Measurements from ENCODE around the gene RUNX2.

Gene RUNX2

DNA sequence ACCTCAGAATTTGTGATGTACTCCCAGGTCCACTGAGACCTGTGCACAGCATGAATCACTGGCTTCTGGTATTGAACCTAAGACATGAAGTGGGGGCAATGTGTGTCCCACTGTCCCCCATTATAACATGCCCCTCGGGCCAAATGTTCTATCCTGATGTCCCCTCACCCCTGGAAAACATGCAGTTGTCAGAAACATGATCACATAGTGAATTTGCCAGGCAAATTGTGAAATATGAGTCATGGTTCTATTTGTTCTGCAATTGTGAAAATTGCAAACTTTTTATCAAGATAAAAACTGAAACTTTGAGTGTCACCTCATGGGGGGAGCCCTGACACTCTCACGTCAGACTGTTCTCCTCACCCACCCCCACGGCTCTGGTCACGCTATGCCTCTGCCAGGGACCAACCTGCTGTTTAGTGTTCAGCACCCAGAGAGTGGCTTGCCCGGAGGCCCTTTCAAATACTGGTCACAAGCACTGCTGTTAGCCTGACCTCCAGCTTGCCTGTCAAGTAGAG lies 382.2 kb downstream of the RUNX2 start:
- Mint-ChIP-seq H3K36me3 (ENCODE audit: low read depth) (no peaks in the 10 kb centered on the region), H3K4me1 (ENCODE audit: low read depth) (peaks cover 33% of the 10 kb centered on the region), H3K27me3 (no peaks in the 10 kb centered on the region), H3K4me3 (peak overlapping the region; percentile 61), H3K9me3 (peaks cover 2% of the 10 kb centered on the region), H3K27ac (no peak overlapping the region)
- peak; percentile 91 for DNase-seq

DNA sequence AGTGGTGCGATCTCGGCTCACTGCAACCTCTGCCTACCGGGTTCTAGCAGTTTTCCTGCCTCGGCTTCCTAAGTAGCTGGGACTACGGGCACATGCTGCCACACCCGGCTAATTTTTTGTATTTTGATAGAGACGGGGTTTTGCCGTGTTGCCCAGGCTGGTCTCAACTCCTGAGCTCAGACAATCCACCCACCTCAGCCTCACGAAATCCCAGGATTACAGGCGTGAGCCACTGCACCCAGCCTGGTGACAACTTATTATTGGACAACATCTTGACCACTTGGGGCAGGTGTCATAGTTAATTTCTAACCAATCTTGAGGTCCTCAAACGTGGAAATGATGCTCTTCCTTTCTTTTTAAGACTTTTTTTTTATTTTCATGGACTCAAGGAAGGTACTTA lies 383.9 kb downstream of the RUNX2 start:
- Mint-ChIP-seq H3K4me3 (no peak overlapping the region), H3K36me3 (ENCODE audit: low read depth) (no peaks in the 10 kb centered on the region), H3K9me3 (peaks cover 2% of the 10 kb centered on the region), H3K4me1 (ENCODE audit: low read depth) (peaks cover 48% of the 10 kb centered on the region), H3K27ac (peak overlapping the region; percentile 97), H3K27me3 (no peaks in the 10 kb centered on the region)
- no peak for DNase-seq

DNA sequence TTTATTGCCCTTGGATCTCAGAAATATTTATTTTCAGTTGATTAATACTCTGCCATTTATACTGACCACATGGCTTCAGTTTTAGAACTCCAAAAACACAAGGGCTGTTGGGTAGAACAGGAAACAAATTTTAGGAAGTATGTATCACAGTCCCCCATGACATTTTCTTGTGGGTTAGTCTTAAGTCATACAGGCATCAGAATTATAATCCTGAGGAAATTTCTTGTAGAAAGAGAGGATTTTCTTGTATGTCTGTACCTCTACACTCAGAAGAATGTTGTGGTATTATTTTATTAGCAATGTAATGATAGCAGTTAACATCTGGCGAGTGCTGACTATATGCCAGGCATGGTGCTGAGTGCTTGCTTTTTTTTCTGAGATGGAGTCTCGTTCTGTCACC lies 384.7 kb downstream of the RUNX2 start:
- Mint-ChIP-seq H3K27ac (peak overlapping the region; percentile 97), H3K4me3 (no peak overlapping the region), H3K36me3 (ENCODE audit: low read depth) (no peaks in the 10 kb centered on the region), H3K27me3 (no peaks in the 10 kb centered on the region), H3K4me1 (ENCODE audit: low read depth) (peaks cover 55% of the 10 kb centered on the region), H3K9me3 (peaks cover 2% of the 10 kb centered on the region)
- no peak for DNase-seq
